GM21515 (cell line): ENCODE measurements around the gene SIRT7.

Source experiments
- ATAC-seq: cut with Tn5 transposase; IDR thresholded peaks from one replicate; pipeline ENCODE4 v1.9.1; 2021; ENCODE audit not compliant: unreplicated experiment

SIRT7 gene

GRCh38 chr17:81921537-81921862 is 3.5 kb upstream of the SIRT7 start:
- ATAC-seq = no peak

GRCh38 chr17:81920612-81921536 is 2.9 kb upstream of the SIRT7 start:
- no peak for ATAC-seq

- no peak for ATAC-seq
Observed at GRCh38 chr17:81918832-81919545, 1.0 kb upstream of the SIRT7 start.

- peak; percentile 7 for ATAC-seq
Observed at GRCh38 chr17:81918333-81918669, 325 bp upstream of the SIRT7 start.

- ATAC-seq = no peak
Observed at GRCh38 chr17:81916234-81917001, 1.6 kb downstream of the SIRT7 start.

GRCh38 chr17:81915331-81915730 is 2.6 kb downstream of the SIRT7 start:
- no peak for ATAC-seq

- ATAC-seq = no peak
Observed at GRCh38 chr17:81914103-81914850, 3.7 kb downstream of the SIRT7 start.

GRCh38 chr17:81913394-81914102 is 4.4 kb downstream of the SIRT7 start:
- ATAC-seq = no peak

- ATAC-seq = no peak
Observed at GRCh38 chr17:81912441-81913309, 5.3 kb downstream of the SIRT7 start.

- ATAC-seq = no peak
Observed at GRCh38 chr17:81911969-81912368, 6.0 kb downstream of the SIRT7 start.

GRCh38 chr17:81911277-81911961 is 6.6 kb downstream of the SIRT7 start, which contains the start of gene PCYT2:
Gene PCYT2, minus strand, starts transcription at chr17:81911399. Its CDS starts 44 bp downstream, at chr17:81911355.
- ATAC-seq = peak; percentile 58

- peak; percentile 24 for ATAC-seq
Observed at GRCh38 chr17:81910840-81911276, 7.1 kb downstream of the SIRT7 start.

GRCh38 chr17:81909966-81910839 is 7.8 kb downstream of the SIRT7 start:
- no peak for ATAC-seq

- ATAC-seq = no peak
Observed at GRCh38 chr17:81909231-81909630, 8.7 kb downstream of the SIRT7 start.

GRCh38 chr17:81908793-81909192 is 9.2 kb downstream of the SIRT7 start:
- ATAC-seq = no peak

- no peak for ATAC-seq
Observed at GRCh38 chr17:81907219-81908145, 10.5 kb downstream of the SIRT7 start.
